ENCODE measurements around the gene UBE2Q2.

Gene UBE2Q2

GRCh38 chr15:75923756-75924155 is 80.5 kb downstream of the UBE2Q2 start:
- DNase-seq (ENCODE audit: low read depth): no peak

GRCh38 chr15:75924576-75924975 is 81.3 kb downstream of the UBE2Q2 start:
- no peak for DNase-seq (ENCODE audit: low read depth)

- no peak for DNase-seq (ENCODE audit: low read depth)
Observed at GRCh38 chr15:75925440-75925839, 82.2 kb downstream of the UBE2Q2 start.

GRCh38 chr15:75926931-75927330 is 83.7 kb downstream of the UBE2Q2 start:
- DNase-seq (ENCODE audit: low read depth): no peak

GRCh38 chr15:75927601-75928000 is 84.4 kb downstream of the UBE2Q2 start:
- DNase-seq (ENCODE audit: low read depth): no peak

- DNase-seq (ENCODE audit: low read depth): no peak
Observed at GRCh38 chr15:75928680-75929608, 85.7 kb downstream of the UBE2Q2 start.

- DNase-seq (ENCODE audit: low read depth): no peak
Observed at GRCh38 chr15:75929799-75930565, 86.7 kb downstream of the UBE2Q2 start.

- no peak for DNase-seq (ENCODE audit: low read depth)
Observed at GRCh38 chr15:75930866-75931265, 87.6 kb downstream of the UBE2Q2 start.

GRCh38 chr15:75942464-75942863 is 99.2 kb downstream of the UBE2Q2 start:
- no peak for DNase-seq (ENCODE audit: low read depth)

GRCh38 chr15:75943246-75943645 is 100.0 kb downstream of the UBE2Q2 start:
- DNase-seq (ENCODE audit: low read depth): no peak

GRCh38 chr15:75943713-75944215 is 100.5 kb downstream of the UBE2Q2 start:
- DNase-seq (ENCODE audit: low read depth): no peak

GRCh38 chr15:75945953-75946352 is 102.7 kb downstream of the UBE2Q2 start:
- DNase-seq (ENCODE audit: low read depth): peak; percentile 12

GRCh38 chr15:75947092-75947491 is 103.8 kb downstream of the UBE2Q2 start:
- DNase-seq (ENCODE audit: low read depth): peak; percentile 31

GRCh38 chr15:75948761-75949296 is 105.6 kb downstream of the UBE2Q2 start:
- no peak for DNase-seq (ENCODE audit: low read depth)
